HFF-Myc (cell line): ENCODE data around the gene EXOC3L4.
"Not testable (repeated sequence)": the region's sequence is repeated elsewhere in the genome, so short reads cannot be mapped to it uniquely, and the experiment has no call there.

ENCODE experiments used
- DNase-seq: peaks from one replicate; pipeline ENCODE4 v3.0.0-alpha.2; 2011; ENCODE audit warnings: low read depth; ENCODE audit errors: extremely low read depth
- H3K4me3 ChIP-seq: replicated peaks from 2 replicates; pipeline ENCODE4 v1.5.1; 2011; ENCODE audit warnings: low read depth, mild to moderate bottlenecking, control low read depth, low read length
- CTCF ChIP-seq: IDR thresholded peaks from 2 replicates; pipeline ENCODE4 v1.5.1; 2012; ENCODE audit warnings: mild to moderate bottlenecking, low read depth, low read length, control low read depth; ENCODE audit errors: missing control alignments

The EXOC3L4 gene

DNA sequence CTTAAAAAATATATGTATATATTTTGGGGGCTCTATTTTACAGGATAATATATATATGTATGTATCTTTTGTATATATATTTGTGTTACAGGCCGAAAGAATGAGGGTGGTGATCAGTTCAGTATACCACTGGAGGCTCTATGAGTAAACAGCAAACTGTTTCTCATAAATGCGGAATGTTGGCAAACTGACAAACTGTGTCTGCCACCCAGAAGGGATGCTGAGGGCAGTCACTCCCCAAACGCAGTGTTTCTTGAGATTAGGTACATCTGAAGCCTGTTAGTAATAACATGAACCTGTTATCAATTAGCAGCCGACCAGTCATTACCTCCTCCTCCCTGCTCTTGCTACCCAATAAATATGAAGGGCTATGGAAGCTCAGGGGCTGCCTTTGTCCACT lies 49.6 kb downstream of the EXOC3L4 start:
- TF ChIP-seq CTCF = no peak
- H3K4me3 ChIP-seq = no peak overlapping the region
- peak; percentile 84 for DNase-seq

DNA sequence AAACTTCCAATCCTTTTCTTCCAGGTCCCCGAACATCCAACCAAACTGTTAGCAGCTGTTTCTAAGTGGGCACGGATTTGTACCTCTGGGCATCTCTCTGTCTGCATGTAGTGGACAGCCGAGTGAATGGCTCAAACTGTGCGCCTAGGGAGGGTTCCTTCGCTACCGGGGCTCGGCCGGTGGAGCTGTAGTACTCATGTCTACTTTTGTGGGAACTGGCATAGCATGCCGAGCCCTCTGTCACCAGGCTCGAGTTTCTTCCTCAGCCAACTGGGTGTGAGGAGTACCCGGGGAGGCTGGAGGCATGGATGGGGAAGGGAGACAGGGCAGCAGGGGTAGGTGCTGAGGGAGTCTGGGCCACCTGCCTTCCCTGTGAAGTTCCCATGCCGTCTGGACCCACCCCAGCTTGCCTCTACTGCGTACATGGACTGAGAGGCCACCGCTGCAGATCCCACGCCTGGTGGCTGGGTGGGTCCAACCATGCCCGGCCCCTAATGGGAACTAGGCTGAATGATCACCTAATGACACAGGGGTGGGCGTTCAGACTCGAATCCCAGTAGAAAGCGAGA lies 51.7 kb downstream of the EXOC3L4 start:
- no peak for DNase-seq
- no peak overlapping the region for H3K4me3 ChIP-seq
- TF ChIP-seq CTCF = no peak

DNA sequence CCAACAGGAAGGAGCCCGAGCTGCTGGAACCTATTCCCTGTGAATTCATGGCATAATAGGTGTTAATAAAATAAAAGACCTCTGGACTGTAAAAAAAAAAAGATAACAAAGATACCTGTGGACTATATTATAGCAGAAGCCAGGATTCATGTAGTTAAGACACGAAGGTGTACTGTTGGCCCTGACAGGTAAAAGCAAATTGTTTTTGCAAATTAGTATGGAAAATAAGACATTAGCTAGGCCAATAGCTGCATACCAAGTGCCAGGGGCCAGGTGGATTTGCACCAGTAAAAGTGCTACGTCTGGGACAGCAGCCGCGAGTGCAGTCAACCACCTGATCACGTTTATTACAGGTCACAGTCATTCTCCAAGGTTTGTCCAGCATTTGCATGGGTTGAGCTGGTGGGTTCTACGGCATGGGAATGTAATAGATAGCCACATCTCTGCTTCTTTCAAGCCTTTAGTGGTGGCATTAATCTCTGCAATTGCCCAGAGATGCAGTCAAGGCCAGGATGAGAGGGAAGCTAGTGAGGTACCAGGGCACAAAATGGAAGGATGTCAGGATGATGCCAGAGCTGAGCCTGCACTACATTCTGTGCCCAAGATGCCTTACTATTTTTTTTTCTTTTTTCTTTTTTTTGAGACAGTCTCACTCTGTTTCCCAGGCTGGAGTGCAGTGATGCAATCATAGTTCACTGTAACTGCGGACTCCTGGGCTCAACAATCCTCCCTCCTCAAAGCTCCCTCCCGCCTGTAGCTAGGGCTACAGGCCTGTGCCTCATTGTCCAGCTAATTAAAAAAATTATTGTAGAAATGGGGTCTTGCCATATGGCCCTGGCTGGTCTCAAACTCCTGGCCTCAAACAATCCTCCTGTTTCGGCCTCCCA lies 55.1 kb downstream of the EXOC3L4 start:
- H3K4me3 ChIP-seq = no peak overlapping the region
- DNase-seq = no peak
- TF ChIP-seq CTCF = no peak

- TF ChIP-seq CTCF = no peak
- no peak overlapping the region for H3K4me3 ChIP-seq
- no peak for DNase-seq
These were observed 56.9 kb downstream of the EXOC3L4 start for GRCh38 chr14:103151270-103151945.

- no peak for DNase-seq
- no peak overlapping the region for H3K4me3 ChIP-seq
- TF ChIP-seq CTCF = no peak
These were observed 60.5 kb downstream of the EXOC3L4 start for GRCh38 chr14:103155010-103155409.

DNA sequence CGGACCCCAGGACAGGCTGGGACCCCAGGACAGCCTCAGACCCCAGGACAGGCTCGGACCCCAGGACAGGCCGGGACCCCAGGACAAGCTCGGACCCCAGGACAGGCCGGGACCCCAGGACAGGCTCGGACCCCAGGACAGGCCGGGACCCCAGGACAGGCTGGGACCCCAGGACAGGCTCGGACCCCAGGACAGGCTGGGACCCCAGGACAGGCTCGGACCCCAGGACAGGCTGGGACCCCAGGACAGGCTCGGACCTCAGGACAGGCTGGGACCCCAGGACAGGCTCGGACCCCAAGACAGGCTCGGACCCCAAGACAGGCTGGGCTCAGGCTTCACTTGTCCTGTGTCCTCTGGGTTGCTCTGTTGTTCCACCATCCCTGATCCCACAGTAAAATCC lies 60.9 kb downstream of the EXOC3L4 start:
- not testable (repeated sequence) for DNase-seq

DNA sequence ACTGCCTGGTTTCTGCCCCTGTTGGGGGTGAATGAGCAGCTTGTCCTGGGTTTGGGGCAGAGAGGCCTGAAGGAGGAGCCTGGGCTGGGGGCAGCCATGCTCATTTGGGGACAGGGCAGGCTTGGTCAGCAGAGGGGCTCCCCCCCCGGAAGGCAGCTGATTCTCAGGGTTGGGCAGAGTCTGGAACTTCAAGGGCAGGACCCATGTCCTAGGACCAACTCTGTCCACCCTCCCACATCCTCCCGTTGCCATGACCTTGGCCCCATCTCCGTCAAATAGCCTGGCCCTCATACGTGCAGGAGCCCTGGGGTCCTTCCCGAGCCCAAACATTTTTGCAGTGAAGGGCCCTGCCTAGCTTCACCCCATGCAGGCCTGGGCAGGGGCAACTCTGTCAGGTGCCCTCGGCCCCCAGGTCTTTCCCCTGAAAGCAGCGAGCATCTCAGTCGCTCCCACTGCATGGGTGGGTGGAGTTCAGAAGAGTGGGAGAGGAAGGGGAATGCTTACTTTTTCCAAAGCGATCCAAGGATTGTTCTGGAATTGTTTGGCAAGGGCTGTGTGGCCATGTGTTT lies 61.4 kb downstream of the EXOC3L4 start:
- H3K4me3 ChIP-seq = no peak overlapping the region
- no peak for DNase-seq
- TF ChIP-seq CTCF = no peak

More for the DNA sequence above, 60.9 kb downstream of the EXOC3L4 start:
- not testable (repeated sequence) for H3K4me3 ChIP-seq
